ENCODE results near the gene NAA30.

The NAA30 gene

GRCh38 chr14:57420986-57421385, 30.6 kb downstream of the NAA30 start:
- no peak for DNase-seq (ENCODE audit: low read depth)
- no peak overlapping the region for H3K4me3 ChIP-seq (ENCODE audit: low read depth, low read length)
- TF ChIP-seq CTCF (IDR thresholded peaks at IDR 0.05; ENCODE audit: low read depth, low read length, missing control alignments), result no peak

GRCh38 chr14:57435923-57436322, 45.5 kb downstream of the NAA30 start:
- no peak overlapping the region for H3K4me3 ChIP-seq (ENCODE audit: low read depth, low read length)
- DNase-seq (ENCODE audit: low read depth), result no peak
- no peak for TF ChIP-seq CTCF (IDR thresholded peaks at IDR 0.05; ENCODE audit: low read depth, low read length, missing control alignments)

GRCh38 chr14:57461777-57462320, 71.5 kb downstream of the NAA30 start:
- H3K4me3 ChIP-seq (ENCODE audit: low read depth, low read length), result no peak overlapping the region
- no peak for TF ChIP-seq CTCF (IDR thresholded peaks at IDR 0.05; ENCODE audit: low read depth, low read length, missing control alignments)
- no peak for DNase-seq (ENCODE audit: low read depth)

GRCh38 chr14:57462551-57462950, 72.2 kb downstream of the NAA30 start:
- DNase-seq (ENCODE audit: low read depth), result no peak
- no peak overlapping the region for H3K4me3 ChIP-seq (ENCODE audit: low read depth, low read length)
- TF ChIP-seq CTCF (IDR thresholded peaks at IDR 0.05; ENCODE audit: low read depth, low read length, missing control alignments), result no peak

GRCh38 chr14:57464008-57464730, 73.8 kb downstream of the NAA30 start:
- H3K4me3 ChIP-seq (ENCODE audit: low read depth, low read length), result no peak overlapping the region
- no peak for TF ChIP-seq CTCF (IDR thresholded peaks at IDR 0.05; ENCODE audit: low read depth, low read length, missing control alignments)
- no peak for DNase-seq (ENCODE audit: low read depth)

All from GM12864 (cell line).